RPMI7951 (cell line): ENCODE measurements around the gene ADCY2. TPM values are rescaled to one million over a fixed set of nuclear protein-coding genes. Genes with fewer than 3 reads are reported as not detected.

Source experiments
- DNase-seq: peaks from one replicate; pipeline ENCODE4 v3.0.0-alpha.2; 2012; ENCODE audit warnings: low read depth
- total RNA-seq: library from RNA; depleted of rRNA; stranded (reverse); fragments of >200 nt; shearing (Covaris generic); gene quantifications from 2 replicates; pipeline ENCODE4 v1.2.3, GENCODE V29; 2014; rRNA removed

ADCY2 gene
- total RNA-seq = under 0.01 TPM in 1 of 2 replicates, not detected in the other

- no peak for DNase-seq
Measured at GRCh38 chr5:7395947-7396712, at the start of gene ADCY2. Gene ADCY2, plus strand, starts transcription at chr5:7396138. Its CDS starts 159 bp downstream, at chr5:7396297.

DNA sequence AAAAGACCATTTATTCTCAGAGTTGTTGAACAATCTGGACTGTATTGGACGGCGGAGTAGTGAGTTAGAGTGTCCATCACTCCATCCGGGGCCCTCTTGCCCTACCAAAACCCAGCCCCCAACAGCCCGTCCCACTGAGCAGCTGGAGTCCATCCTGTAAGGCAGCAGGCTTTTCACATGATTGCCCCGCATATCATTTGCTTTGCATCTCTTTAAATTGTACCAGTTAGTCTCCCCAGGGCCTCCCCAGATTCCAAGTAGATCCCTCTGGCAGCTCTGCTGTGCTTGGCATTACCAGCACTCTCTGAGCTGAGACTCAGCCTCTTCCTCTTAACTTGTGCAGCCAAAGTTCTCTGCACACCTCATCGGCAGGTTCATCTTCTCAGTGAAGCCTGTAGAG lies 48.6 kb upstream of the ADCY2 start:
- no peak for DNase-seq

DNA sequence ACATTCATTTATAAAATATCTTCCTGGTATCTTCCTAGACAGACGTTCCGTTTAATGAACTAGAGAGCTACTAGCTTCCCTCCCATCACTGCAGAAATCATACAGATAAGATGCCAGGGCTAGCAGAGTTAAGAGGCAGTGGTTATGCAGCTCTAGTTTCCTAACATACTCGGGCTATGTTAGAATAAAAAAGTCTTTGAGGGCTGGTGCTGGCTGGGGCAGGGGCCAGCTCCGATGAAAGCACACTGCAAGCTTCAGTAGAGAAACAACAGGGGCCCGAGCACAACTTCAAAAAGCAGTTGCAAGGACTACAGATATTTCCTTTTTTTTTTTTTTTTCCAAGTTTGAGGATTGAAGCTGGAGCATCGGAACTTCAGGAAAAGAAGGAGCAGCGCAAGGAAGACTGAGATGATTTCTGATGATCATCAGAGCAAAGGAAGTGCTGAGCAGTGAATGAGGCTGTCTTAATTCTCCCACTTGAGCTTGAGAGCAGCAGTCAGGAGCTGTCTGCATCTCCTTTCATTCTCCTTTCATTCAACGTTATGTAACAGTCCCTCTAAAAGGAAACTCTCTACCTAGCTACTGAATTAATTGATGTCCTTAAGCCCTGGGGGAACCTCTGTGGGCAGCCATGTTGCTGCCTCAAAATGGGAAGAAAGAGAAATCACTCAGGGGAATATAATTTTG lies 47.6 kb upstream of the ADCY2 start:
- no peak for DNase-seq

DNA sequence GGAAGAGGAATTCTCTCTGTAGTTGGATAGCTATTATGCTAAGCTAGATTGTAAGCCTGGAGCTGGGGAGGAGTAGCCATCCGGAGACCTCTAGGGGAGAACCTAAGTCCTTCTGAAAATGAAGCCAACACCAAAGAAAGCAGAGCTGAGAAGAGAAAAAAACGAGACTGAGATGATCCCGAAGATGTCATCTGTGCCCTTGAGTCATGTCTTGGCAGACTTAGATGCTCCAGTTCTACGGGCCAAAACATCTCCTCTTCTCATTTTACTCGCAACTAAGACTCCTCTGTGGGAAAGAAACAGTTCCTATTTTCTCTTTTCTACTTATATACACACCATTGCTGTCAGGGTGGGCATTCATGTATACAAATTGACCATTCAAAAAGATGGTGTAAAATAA lies 34.3 kb upstream of the ADCY2 start:
- DNase-seq = no peak

GRCh38 chr5:7363067-7363677 lies 32.8 kb upstream of the ADCY2 start:
- no peak for DNase-seq

GRCh38 chr5:7364226-7364875 lies 31.6 kb upstream of the ADCY2 start:
- no peak for DNase-seq

GRCh38 chr5:7367780-7368179 lies 28.2 kb upstream of the ADCY2 start:
- no peak for DNase-seq

DNA sequence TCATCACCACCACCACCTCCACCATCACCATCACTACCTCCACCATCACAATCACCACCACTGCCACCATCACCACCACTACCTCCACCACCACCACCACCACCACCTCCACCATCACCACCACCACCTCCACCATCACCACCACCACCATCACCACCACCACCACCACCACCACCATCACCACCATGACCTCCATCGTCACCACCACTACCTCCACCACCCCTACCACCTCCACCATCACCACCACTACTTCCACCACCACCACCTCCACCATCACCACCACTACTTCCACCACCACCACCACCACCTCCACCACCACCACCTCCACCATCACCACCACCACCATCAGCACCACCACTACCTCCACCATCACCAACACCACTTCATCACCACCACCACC lies 23.5 kb upstream of the ADCY2 start:
- no peak for DNase-seq

GRCh38 chr5:7374186-7374585 lies 21.8 kb upstream of the ADCY2 start:
- DNase-seq = no peak

DNA sequence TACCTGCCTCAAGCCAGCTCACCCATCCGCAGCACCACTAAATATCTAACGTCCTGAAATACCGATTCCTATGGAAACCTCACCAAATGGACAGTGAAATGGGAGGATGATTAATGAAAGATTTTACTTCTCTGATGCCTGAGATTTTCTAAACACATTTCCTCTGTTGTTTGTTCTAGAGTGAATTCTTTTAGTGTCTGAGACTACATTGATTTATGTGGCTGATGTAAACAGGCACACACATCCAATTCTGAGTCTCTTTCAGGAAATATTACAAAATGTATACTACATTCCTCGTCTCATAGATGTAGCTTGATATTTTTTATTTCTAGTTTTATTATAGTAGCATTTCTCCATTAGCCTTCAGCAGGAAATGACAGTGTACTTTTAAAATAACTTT lies 20.5 kb upstream of the ADCY2 start:
- no peak for DNase-seq

DNA sequence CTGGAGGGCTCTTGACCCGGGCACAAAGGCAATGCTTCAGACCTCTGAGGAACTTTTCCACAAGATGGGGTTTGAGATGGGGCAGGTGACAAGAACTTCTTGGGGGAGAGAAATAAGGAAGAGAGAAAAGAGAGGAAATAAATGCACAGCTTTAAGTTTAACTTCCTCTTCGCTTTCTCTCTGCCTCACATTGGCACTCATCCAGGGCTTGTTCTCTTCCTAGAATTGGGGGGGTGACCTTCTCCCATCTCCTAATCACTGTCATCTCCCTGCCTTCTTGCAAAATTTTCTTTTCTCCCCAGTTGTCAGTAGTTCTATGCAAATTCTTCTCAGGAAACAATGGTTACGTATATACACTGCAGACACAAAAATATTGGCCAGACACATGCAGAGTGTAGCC lies 19.1 kb upstream of the ADCY2 start:
- no peak for DNase-seq

- DNase-seq = no peak
Measured at GRCh38 chr5:7377761-7378160, 18.2 kb upstream of the ADCY2 start.

DNA sequence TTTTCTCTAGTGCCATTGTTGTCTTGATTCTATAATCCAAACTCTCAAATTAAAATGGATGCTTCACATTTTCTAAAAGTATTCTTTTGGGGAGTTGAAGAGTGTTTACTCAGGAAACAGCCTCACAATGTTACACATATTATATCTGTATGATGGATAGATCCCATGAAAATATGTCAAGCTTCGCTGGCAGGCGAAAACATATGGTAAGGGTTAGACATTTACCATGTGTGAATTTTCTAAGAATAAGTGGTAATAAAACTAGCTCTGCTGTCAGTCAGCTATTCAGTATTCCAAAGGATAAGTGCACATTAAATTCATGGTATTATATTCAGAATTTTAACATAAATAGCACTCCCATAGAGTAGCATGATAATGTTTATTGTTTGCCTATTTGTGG lies 13.3 kb upstream of the ADCY2 start:
- DNase-seq = no peak

DNA sequence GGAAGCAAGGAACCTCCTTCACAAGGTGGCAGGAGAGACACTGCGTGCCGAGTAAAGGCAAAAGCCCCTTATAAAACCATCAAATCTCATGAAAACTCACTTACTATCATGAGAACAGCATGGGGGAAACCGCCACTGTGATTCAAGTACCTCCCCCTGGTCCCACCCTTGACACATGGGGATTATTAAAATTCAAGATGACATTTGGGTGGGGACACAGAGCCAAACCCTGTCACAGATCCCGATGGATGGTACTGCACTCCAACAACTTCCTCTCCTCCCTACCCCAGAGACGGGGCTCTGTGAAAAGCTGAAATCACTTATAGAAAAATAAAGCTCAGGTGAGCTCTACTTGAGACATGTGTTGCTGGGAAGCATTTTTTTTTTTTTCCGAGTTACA lies 10.3 kb upstream of the ADCY2 start:
- DNase-seq = no peak

DNA sequence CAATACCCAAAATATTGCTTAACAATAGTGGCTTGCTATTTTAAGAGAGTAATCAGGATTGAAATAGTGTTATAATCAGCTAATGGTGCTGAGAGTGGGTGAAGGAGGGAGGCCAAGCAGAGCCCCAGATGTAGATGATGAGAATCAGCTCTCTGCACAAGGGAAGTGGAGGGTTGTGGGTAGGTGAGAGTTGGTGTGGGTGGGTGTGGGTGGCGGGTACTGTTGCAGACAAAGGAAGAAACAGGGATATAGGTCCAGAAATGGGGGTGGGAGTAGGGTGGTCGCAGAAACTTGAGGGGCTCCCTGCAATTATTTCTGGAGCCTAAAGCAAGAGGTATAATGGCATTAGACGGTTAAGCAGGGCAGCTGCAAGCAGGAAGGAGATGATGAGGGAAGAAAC lies 7.4 kb upstream of the ADCY2 start:
- no peak for DNase-seq

GRCh38 chr5:7391215-7391614 lies 4.7 kb upstream of the ADCY2 start:
- peak; percentile 5 for DNase-seq

DNA sequence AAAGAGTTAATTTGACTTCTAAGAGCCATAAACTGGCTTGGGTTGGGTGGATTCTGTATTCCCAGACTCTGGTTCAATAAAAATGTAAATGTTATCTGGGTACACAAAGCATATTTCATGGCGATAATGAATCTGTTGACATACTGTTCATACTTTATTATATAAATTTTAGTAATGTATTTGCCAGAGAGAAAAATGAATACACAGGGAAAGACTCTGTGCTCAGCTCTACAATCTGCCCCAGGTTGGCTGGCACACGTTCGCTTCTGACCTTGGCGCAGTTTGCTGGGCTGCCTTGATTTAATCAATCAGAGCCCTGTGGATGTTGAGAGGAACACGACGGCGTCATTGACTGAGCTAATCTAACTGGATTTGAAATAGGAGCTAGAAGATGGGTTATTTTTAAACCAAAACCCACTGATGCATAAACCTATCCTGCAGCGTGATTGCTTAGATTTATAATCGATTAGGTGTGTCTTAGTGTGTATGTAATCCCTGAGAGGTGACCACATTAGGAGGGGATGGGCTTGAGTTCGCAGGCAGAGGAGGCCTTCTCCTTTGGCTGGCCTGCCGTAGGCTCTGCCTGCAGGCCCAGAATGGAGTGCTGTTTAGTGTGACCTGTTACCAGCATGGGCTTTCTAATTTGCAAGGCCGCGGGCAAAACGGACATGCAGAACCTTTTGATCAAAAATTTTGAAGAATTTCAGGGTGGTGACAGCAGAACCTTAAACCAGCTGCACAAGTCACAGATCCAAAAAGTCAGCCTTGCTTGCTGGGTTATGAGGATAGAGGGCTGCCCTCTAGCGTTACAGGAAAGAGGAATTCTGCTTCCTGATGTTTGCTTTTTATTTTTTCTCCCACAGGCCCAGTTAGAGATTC lies 3.9 kb upstream of the ADCY2 start:
- peak; percentile 27 for DNase-seq

GRCh38 chr5:7392693-7393024 lies 3.3 kb upstream of the ADCY2 start:
- DNase-seq = no peak

- DNase-seq = no peak
Measured at GRCh38 chr5:7393921-7394799, 1.8 kb upstream of the ADCY2 start.

DNA sequence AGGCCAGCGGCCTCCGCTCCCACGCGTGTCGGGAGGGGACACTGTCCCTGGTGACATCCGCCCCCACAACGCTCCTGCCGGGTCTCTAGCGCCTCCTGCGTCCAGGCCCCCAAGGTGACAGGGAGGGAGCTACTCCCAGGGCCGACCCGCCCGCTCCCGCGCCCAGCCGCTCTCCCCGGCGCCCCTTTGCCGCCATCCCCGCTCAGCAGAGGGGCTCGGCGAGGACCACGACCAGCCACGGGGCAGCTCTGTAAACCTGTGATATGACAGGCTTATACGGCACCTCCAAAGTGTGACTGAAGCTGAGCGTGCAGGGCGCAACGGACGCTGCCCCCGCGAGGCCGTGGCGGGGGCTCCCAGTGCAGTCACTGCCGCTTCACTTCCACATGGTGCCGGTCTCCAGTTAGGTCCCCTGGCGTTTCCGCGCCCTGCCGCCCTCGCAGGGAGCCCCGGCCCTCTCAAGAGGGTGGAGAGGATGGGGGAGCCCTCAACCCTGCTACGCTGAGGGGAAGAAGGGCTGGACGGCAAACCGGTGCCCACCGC lies 978 bp upstream of the ADCY2 start:
- no peak for DNase-seq
